ENCODE results near the gene ATRNL1.
"Not testable (repeated sequence)": the region's sequence is repeated elsewhere in the genome, so short reads cannot be mapped to it uniquely, and the experiment has no call there.

Gene ATRNL1

DNA sequence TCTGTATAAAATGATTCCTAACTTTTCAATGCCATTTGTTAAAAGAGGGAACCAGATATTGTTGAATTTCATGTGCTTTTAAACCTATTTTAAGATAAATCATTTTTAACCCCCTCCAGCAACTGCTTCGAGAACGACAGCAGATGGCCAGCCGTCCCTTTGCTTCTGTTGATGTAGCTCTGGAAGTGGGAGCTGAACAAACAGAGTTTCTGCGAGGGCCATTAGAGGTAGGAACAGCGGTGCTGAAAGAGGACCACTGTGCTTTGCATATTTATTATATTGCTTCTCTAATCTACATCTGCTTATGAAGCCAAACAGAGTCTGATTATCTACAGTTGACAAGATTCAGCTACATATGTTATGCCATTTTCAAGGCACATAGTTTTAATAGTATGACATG, 634.0 kb downstream of the ATRNL1 start:
- no peak for DNase-seq (ENCODE audit: low read depth in 3 of 3, low spot score in 1 of 3)

DNA sequence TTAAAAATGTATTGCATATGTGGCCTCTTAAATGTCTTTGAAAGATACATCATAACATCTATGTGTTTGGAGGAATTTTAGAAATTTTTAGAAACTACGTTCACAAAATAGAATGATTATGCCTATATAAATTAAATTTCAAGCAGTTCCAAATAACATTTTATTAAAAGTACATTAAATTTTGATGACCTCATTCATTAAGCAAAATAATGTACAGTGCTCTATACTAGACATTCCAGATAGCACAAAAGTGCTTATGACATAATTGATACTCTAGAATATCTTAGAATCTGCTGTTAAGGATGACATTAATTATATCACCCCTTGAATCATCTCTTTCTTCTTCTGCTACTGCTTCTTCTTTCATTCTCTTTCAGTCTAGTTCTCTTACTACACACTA, 650.9 kb downstream of the ATRNL1 start:
- DNase-seq (ENCODE audit: low read depth in 3 of 3, low spot score in 1 of 3): no peak

DNA sequence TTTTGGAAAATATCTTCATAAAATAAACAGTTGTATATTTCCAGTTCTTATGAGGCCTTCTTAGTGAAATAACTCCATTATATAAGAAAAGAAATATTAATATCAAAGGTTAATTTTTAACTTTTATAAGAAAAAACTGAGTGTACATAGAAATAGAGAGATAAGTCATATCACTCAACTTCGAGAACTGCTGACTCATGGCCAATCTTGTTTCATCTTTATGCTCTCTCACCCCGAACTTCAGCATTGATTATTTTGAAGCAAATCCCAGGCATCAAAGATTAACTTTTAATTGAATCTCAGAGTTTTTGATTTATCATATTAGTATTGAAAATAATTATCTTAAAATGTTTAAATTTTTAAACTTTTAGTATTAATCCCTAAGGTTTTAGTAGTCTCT, 652.8 kb downstream of the ATRNL1 start:
- no peak for DNase-seq (ENCODE audit: low read depth in 3 of 3, low spot score in 1 of 3)

DNA sequence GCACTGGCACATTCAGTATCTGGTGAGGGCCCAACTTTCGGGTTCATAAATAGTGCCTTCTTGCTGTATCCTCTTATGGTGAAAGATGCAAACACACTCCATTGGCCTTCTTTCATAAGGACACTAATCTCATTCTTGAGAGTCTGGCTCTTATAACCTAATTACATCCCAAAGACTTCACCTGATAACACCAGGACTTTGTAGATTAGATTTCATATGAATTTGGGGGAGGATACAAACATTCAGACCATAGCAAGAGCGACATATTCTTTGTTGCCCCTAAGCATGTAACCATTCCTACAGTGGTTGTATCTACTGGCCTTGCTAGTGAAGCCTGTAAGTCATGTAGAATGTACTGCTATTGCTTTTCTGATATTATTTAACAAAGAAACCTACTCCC, 654.6 kb downstream of the ATRNL1 start:
- DNase-seq (ENCODE audit: low read depth in 3 of 3, low spot score in 1 of 3): no peak

DNA sequence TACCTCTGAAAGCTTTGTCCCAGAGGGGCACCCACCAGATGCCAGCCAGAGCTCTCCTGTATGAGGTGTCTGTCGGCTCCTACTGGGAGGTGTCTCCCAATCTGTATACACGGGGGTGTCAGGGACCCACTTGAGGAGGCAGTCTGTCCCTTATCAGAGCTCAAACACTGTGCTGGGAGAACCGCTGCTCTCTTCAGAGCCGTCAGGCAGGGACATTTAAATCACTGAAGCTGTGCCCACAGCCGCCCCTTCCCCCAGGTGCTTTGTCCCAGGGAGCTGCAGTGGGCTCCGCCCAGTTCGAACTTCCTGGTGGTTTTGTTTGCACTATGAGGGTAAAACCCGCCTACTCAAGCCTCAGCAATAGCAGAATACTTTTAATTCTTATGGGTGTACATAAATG, 665.3 kb downstream of the ATRNL1 start:
- DNase-seq (ENCODE audit: low read depth in 3 of 3, low spot score in 1 of 3): not testable (repeated sequence)

GRCh38 chr10:115760131-115760530, 667.0 kb downstream of the ATRNL1 start:
- DNase-seq (ENCODE audit: low read depth in 3 of 3, low spot score in 1 of 3): no peak

GRCh38 chr10:115761166-115761565, 668.0 kb downstream of the ATRNL1 start:
- no peak for DNase-seq (ENCODE audit: low read depth in 3 of 3, low spot score in 1 of 3)

- DNase-seq (ENCODE audit: low read depth in 3 of 3, low spot score in 1 of 3): no peak
These were observed 668.9 kb downstream of the ATRNL1 start for GRCh38 chr10:115762029-115762428.

DNA sequence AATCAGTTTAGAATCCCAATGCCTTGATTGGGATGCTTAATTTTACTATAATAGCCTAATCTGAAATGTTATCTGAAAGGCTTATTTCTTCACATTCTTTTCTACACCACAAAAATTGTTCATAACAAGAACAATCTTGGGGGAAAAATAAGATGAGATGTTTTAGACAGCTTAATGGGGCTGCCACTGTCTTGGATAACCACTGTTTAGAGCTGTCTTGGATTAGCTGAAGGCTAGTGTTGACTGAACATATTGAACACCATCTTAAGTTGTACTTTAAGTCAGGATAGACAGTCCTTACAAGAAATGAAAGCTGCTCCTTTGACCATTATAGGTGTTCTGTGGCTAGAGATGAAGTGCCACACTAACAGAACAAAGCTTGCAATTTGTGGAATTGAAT, 678.6 kb downstream of the ATRNL1 start:
- DNase-seq (ENCODE audit: low read depth in 3 of 3, low spot score in 1 of 3): no peak

DNA sequence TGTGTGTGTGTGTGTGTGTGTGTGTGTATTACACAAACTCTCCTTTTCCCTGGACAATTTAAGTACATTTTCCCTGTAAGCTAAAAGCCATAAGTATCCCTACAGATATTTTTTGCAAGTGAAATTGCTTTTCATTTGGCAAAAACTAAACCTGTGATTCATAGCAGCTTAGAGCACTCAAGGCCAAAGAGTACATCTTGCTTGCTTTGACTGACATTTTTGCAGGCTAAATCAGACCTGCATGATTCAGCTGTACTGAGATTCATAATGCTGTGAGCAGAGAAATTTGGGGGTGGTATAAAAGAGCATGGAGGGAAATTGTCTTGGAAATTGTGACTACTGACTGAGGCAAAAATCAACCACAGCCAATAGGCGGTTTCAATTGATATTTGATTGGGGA, 679.4 kb downstream of the ATRNL1 start:
- no peak for DNase-seq (ENCODE audit: low read depth in 3 of 3, low spot score in 1 of 3)

DNA sequence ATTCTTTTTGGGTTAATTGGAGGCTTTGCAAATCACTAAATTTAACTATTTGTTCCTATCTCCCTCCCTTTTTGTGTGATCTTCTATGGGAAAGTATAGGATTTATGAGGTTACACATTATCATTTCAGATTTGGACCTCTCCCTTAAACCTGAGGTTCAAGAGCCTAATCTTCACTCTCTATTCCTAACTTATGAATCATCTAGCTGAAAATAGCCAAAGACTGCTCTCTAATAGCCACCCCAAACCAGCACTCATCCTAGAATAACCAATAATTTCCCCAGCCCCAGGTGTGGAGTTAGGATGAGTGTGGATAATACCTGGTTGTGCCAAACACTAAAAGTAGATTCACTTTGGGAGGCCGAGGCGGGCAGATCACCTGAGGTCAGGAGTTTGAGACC, 680.7 kb downstream of the ATRNL1 start:
- no peak for DNase-seq (ENCODE audit: low read depth in 3 of 3, low spot score in 1 of 3)

GRCh38 chr10:115774721-115775120, 681.6 kb downstream of the ATRNL1 start:
- DNase-seq (ENCODE audit: low read depth in 3 of 3, low spot score in 1 of 3): no peak

DNA sequence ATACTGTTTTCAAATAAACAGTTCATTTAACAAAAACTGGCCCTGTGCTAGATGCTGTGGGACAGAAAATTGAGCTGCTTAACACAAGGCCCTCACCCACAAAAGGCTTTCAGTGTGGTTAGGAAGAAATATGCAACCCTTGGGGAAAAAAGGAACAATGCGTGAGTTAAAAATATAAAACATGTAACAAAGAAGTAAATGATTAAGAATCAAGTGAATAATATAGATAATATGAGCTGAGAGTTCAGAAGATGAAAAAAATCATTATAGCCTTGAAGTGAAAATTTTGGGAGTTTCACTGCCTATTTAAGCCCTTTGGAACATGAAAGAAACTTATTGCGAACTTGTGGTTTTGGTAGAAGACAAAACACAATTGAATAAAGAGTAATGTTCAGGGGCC, 684.5 kb downstream of the ATRNL1 start:
- no peak for DNase-seq (ENCODE audit: low read depth in 3 of 3, low spot score in 1 of 3)

DNA sequence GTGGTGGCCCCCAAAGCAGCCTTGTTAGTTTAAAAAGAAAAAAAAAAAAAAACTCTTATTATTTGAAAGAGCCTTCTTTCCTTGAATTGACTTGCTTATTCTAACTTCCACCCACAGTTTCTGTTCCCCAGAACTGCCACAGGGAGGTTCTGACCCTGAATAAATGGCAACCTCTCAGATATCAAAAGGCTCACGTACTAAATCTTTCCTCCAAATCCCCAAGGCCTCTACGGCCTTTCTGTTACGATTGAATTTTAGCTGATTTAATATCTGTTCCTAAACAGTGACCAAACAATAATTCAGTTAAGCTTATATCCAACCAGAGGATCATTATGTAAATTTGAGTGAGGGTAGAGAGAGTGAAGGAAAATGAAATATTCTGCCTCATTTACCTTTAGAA, 697.1 kb downstream of the ATRNL1 start:
- no peak for DNase-seq (ENCODE audit: low read depth in 3 of 3, low spot score in 1 of 3)

DNA sequence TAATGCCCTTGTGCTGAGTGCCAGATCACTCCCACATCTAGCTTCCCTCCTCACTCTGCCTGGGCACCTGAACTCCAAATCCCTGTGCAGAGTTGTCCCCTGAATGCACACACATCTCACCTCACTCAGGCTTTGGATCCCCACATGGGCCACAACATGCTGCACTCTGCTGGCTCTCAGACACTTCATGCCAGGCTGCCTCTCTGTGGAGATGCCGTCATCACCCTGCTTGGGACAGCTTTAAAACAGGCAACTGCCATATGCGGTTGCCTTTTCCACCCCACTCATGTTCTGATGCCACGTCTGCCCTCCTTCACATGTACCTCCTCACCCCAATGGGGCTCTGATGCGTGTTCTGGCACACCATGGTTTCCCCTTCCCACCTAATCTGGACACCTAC, 702.8 kb downstream of the ATRNL1 start:
- DNase-seq (ENCODE audit: low read depth in 3 of 3, low spot score in 1 of 3): no peak

- DNase-seq (ENCODE audit: low read depth in 3 of 3, low spot score in 1 of 3): no peak
These were observed 708.3 kb downstream of the ATRNL1 start for GRCh38 chr10:115801457-115801856.

- no peak for DNase-seq (ENCODE audit: low read depth in 3 of 3, low spot score in 1 of 3)
These were observed 708.8 kb downstream of the ATRNL1 start for GRCh38 chr10:115801992-115802391.

DNA sequence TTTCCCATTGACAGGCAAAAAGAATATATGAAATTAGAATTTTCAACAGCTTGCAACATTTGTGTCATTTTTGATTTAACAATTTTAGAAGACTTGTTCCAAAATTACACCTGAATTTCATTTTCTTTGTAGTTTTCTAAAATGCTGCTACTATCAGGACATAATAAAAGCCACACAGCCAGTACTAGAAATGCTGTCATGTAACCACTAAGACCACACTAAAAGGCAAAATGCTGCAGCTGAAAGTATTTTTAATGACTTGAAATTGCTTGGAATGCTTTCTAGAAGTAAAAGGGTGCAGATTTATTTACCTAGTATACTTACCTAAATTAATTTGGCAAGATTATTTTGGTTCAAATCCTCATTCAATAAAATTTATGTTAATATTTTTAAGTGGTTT, 709.7 kb downstream of the ATRNL1 start:
- no peak for DNase-seq (ENCODE audit: low read depth in 3 of 3, low spot score in 1 of 3)

DNA sequence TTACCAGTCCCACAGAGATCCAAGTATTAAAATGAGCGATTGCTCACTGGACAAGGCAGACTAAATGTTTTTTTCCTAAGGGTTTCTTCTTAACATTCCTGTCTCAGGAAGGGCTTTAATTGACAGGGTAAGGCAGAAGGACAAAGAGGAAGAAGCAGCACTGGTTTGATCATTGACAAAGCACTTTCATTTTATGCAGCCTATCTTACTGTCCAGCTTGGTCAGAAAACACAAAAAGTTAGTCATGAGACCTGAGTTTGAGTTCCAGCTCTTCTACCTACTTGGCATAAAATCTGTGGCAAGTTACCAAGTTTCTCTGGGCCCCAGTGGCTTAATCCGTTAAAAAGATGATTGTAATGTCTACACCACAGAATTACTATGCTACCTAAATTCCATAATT, 721.4 kb downstream of the ATRNL1 start:
- DNase-seq (ENCODE audit: low read depth in 3 of 3, low spot score in 1 of 3): no peak

DNA sequence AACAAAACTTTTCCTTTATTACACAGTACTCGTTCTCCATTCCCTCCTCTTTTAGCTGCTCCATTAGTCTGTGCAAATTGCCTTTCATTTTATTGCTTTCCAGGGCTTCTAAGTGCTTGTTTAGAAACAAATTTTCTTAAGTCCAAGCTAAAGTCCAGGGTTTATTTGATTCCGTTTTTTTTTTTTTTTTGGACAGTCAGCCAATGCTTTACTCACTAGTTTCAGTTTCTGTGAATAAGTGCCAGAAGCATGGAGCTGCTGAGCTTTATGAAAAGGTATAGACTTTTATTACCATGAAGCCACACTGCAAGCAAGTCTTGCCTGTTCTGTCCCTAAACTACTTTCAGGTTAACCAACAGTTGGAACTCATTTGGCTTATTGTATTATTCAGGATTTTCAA, 724.8 kb downstream of the ATRNL1 start:
- no peak for DNase-seq (ENCODE audit: low read depth in 3 of 3, low spot score in 1 of 3)

GRCh38 chr10:115826396-115826795, 733.2 kb downstream of the ATRNL1 start:
- DNase-seq (ENCODE audit: low read depth in 3 of 3, low spot score in 1 of 3): no peak

GRCh38 chr10:115827231-115828009, 734.3 kb downstream of the ATRNL1 start:
- DNase-seq (ENCODE audit: low read depth in 3 of 3, low spot score in 1 of 3): no peak

DNA sequence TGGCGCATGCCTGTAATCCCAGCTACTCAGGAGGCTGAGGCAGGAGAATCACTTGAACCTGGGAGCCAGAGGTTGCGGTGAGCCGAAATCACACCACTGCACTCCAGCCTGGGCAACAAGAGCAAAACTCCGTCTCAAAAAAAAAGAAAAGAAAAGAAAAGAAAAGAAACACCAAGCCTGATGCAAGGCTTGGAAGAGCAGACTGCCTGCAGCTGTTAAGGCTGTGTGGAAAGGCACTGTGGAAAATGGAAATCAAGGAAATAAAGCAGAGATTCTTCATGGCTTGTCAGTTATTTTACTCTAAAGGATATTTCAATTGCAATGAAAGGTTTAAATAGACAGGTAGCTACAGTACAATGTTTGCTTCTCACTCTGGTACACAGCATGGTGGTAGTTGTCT, 735.0 kb downstream of the ATRNL1 start:
- not testable (repeated sequence) for DNase-seq (ENCODE audit: low read depth in 3 of 3, low spot score in 1 of 3)

Measured in stimulated activated CD4-positive, alpha-beta T cell treated with anti-CD3 and anti-CD28 coated beads, TNF-alpha, amount 100 ng/mL, for 1 hour (primary cell).